Measurements from ENCODE around the gene TMEM243. TPM values are rescaled to one million over a fixed set of nuclear protein-coding genes. Genes with fewer than 3 reads are reported as not detected.

TMEM243 gene
- polyA plus RNA-seq, 1 donor from 2014 or later: 3.7 TPM

DNA sequence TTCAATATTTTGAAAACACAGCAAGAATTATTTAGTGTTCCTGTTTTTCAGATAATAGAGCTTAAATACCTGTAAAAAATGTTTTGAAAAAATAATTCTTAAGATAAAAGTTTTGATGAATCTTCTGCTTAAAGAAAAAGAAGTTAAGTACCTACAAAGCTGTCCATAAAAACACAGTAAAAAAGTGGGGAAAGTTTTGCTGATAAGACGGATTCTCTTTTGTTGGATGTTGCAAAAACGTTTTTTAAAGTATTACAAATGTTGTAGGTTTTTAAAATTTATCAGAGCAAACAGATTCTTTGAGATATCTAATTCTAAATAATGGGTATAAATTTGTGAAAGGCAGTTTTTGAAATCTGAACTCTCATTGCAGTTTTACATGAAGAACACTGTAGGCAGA, 55.1 kb downstream of the TMEM243 start:
- H3K9ac ChIP-seq (ENCODE audit: low read length): no peak overlapping the region
- H3K9me3 ChIP-seq (ENCODE audit: low read length): no peaks in the 10 kb centered on the region
- no peak overlapping the region for H2AFZ ChIP-seq (ENCODE audit: low read depth, low read length)
- H3K27ac ChIP-seq (ENCODE audit: low read length): no peak overlapping the region
- H3K4me3 ChIP-seq (ENCODE audit: low read length): no peak overlapping the region
- no peaks in the 10 kb centered on the region for H3K27me3 ChIP-seq (ENCODE audit: insufficient read depth, low read depth, low read length)
- no peaks in the 10 kb centered on the region for H3K9me2 ChIP-seq (ENCODE audit: insufficient read depth, low read length)
- H3K79me2 ChIP-seq (replicated peaks; ENCODE audit: insufficient read depth, low read length): peaks cover 18% of the 10 kb centered on the region
- H3K36me3 ChIP-seq (ENCODE audit: insufficient read depth, low read length): peaks cover 20% of the 10 kb centered on the region
- TF ChIP-seq, protein P1, sequence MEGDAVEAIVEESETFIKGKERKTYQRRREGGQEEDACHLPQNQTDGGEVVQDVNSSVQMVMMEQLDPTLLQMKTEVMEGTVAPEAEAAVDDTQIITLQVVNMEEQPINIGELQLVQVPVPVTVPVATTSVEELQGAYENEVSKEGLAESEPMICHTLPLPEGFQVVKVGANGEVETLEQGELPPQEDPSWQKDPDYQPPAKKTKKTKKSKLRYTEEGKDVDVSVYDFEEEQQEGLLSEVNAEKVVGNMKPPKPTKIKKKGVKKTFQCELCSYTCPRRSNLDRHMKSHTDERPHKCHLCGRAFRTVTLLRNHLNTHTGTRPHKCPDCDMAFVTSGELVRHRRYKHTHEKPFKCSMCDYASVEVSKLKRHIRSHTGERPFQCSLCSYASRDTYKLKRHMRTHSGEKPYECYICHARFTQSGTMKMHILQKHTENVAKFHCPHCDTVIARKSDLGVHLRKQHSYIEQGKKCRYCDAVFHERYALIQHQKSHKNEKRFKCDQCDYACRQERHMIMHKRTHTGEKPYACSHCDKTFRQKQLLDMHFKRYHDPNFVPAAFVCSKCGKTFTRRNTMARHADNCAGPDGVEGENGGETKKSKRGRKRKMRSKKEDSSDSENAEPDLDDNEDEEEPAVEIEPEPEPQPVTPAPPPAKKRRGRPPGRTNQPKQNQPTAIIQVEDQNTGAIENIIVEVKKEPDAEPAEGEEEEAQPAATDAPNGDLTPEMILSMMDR (IDR thresholded peaks at IDR 0.05; ENCODE audit: poor library complexity, severe bottlenecking): no peak
- TF ChIP-seq POLR2AphosphoS5 (IDR thresholded peaks at IDR 0.05) (no peak), EP300 (conservative IDR thresholded peaks at IDR 0.05; ENCODE audit: poor library complexity, severe bottlenecking) (no peak), EZH2 (IDR thresholded peaks at IDR 0.05; ENCODE audit: borderline replicate concordance, insufficient read depth, low read length, poor library complexity, severe bottlenecking) (no peak), RAD21 (conservative IDR thresholded peaks at IDR 0.05) (no peak), MXI1 (conservative IDR thresholded peaks at IDR 0.05; ENCODE audit: poor library complexity, severe bottlenecking) (no peak), TAF1 (IDR thresholded peaks at IDR 0.05; ENCODE audit: low read depth) (no peak), SMC3 (conservative IDR thresholded peaks at IDR 0.05; ENCODE audit: poor library complexity) (no peak)
- TF ChIP-seq, protein P2, sequence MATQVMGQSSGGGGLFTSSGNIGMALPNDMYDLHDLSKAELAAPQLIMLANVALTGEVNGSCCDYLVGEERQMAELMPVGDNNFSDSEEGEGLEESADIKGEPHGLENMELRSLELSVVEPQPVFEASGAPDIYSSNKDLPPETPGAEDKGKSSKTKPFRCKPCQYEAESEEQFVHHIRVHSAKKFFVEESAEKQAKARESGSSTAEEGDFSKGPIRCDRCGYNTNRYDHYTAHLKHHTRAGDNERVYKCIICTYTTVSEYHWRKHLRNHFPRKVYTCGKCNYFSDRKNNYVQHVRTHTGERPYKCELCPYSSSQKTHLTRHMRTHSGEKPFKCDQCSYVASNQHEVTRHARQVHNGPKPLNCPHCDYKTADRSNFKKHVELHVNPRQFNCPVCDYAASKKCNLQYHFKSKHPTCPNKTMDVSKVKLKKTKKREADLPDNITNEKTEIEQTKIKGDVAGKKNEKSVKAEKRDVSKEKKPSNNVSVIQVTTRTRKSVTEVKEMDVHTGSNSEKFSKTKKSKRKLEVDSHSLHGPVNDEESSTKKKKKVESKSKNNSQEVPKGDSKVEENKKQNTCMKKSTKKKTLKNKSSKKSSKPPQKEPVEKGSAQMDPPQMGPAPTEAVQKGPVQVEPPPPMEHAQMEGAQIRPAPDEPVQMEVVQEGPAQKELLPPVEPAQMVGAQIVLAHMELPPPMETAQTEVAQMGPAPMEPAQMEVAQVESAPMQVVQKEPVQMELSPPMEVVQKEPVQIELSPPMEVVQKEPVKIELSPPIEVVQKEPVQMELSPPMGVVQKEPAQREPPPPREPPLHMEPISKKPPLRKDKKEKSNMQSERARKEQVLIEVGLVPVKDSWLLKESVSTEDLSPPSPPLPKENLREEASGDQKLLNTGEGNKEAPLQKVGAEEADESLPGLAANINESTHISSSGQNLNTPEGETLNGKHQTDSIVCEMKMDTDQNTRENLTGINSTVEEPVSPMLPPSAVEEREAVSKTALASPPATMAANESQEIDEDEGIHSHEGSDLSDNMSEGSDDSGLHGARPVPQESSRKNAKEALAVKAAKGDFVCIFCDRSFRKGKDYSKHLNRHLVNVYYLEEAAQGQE (IDR thresholded peaks at IDR 0.05; ENCODE audit: borderline replicate concordance): no peak
- H3K4me2 ChIP-seq (ENCODE audit: low read length): no peak overlapping the region
- H4K20me1 ChIP-seq (ENCODE audit: insufficient read depth): no peaks in the 10 kb centered on the region
- no peaks in the 10 kb centered on the region for H3F3A ChIP-seq (ENCODE audit: insufficient read depth, low read length, poor library complexity, severe bottlenecking)

DNA sequence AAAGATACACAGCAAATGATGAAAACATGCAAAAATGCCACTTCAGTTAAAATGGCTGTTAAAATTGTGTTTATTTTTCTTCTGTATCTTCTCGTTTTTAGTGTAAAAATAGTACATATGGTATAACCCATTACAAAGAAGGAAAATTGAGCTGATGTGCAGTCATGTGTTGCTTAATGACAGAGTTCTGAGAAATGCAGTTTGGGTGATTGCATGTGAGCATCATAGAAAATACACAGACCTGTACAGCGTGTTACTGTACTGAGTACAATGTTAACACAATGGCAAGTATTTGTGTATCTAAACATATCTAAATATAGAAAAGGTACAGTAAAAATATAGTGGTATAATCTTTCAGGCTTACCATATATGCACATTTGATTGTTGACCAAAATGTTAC, 60.0 kb downstream of the TMEM243 start:
- no peak overlapping the region for H3K4me3 ChIP-seq (ENCODE audit: low read length)
- H3K27ac ChIP-seq (ENCODE audit: low read length): no peak overlapping the region
- no peaks in the 10 kb centered on the region for H4K20me1 ChIP-seq (ENCODE audit: insufficient read depth)
- no peak overlapping the region for H3K9ac ChIP-seq (ENCODE audit: low read length)
- H3K9me3 ChIP-seq (ENCODE audit: low read length): no peaks in the 10 kb centered on the region
- no peak overlapping the region for H3K4me2 ChIP-seq (ENCODE audit: low read length)
- H3F3A ChIP-seq (ENCODE audit: insufficient read depth, low read length, poor library complexity, severe bottlenecking): no peaks in the 10 kb centered on the region
- H3K36me3 ChIP-seq (ENCODE audit: insufficient read depth, low read length): no peaks in the 10 kb centered on the region
- TF ChIP-seq TAF1 (IDR thresholded peaks at IDR 0.05; ENCODE audit: low read depth): no peak
- no peak for TF ChIP-seq SMC3 (conservative IDR thresholded peaks at IDR 0.05; ENCODE audit: poor library complexity)
- no peak for TF ChIP-seq EP300 (conservative IDR thresholded peaks at IDR 0.05; ENCODE audit: poor library complexity, severe bottlenecking)
- TF ChIP-seq RAD21 (conservative IDR thresholded peaks at IDR 0.05): no peak
- TF ChIP-seq EZH2 (IDR thresholded peaks at IDR 0.05; ENCODE audit: borderline replicate concordance, insufficient read depth, low read length, poor library complexity, severe bottlenecking): no peak
- no peak for TF ChIP-seq MXI1 (conservative IDR thresholded peaks at IDR 0.05; ENCODE audit: poor library complexity, severe bottlenecking)
- no peak for TF ChIP-seq POLR2AphosphoS5 (IDR thresholded peaks at IDR 0.05)
- H3K79me2 ChIP-seq (replicated peaks; ENCODE audit: insufficient read depth, low read length): peaks cover 67% of the 10 kb centered on the region
- H3K9me2 ChIP-seq (ENCODE audit: insufficient read depth, low read length): no peaks in the 10 kb centered on the region
- no peaks in the 10 kb centered on the region for H3K27me3 ChIP-seq (ENCODE audit: insufficient read depth, low read depth, low read length)
- no peak overlapping the region for H2AFZ ChIP-seq (ENCODE audit: low read depth, low read length)
